GM19351 (cell line): ENCODE results near the gene C2orf92.

Experiments
- ATAC-seq: cut with Tn5 transposase; IDR thresholded peaks from one replicate; pipeline ENCODE4 v1.9.1; 2021; ENCODE audit warnings: mild to moderate bottlenecking, moderate library complexity; ENCODE audit not compliant: unreplicated experiment

The C2orf92 gene

GRCh38 chr2:97726261-97727064 is 57.0 kb downstream of the C2orf92 start:
- ATAC-seq: no peak

- no peak for ATAC-seq
These were observed 57.8 kb downstream of the C2orf92 start for GRCh38 chr2:97727296-97727695.

GRCh38 chr2:97728091-97728731 is 58.7 kb downstream of the C2orf92 start:
- no peak for ATAC-seq

GRCh38 chr2:97730245-97730644 is 60.7 kb downstream of the C2orf92 start:
- ATAC-seq: no peak

- no peak for ATAC-seq
These were observed 61.9 kb downstream of the C2orf92 start for GRCh38 chr2:97731274-97732020.

GRCh38 chr2:97732436-97733340 is 63.2 kb downstream of the C2orf92 start:
- no peak for ATAC-seq

- ATAC-seq: no peak
These were observed 64.0 kb downstream of the C2orf92 start for GRCh38 chr2:97733341-97734035.

GRCh38 chr2:97734061-97735051 is 64.8 kb downstream of the C2orf92 start:
- ATAC-seq: no peak

GRCh38 chr2:97735161-97735561 is 65.6 kb downstream of the C2orf92 start:
- ATAC-seq: no peak

GRCh38 chr2:97736185-97736584 is 66.7 kb downstream of the C2orf92 start:
- no peak for ATAC-seq

GRCh38 chr2:97736608-97737330 is 67.3 kb downstream of the C2orf92 start:
- no peak for ATAC-seq

GRCh38 chr2:97737421-97738178 is 68.1 kb downstream of the C2orf92 start:
- no peak for ATAC-seq

GRCh38 chr2:97738179-97739019 is 68.9 kb downstream of the C2orf92 start:
- no peak for ATAC-seq

GRCh38 chr2:97739020-97739892 is 69.7 kb downstream of the C2orf92 start:
- ATAC-seq: no peak

GRCh38 chr2:97739893-97740245 is 70.4 kb downstream of the C2orf92 start:
- ATAC-seq: no peak
